ENCODE measurements around the gene EVI5.
A peak's percentile ranks its signal among the peaks of the same experiment; 100 is the strongest.
"Not testable (repeated sequence)": the region's sequence is repeated elsewhere in the genome, so short reads cannot be mapped to it uniquely, and the experiment has no call there.

EVI5 gene

DNA sequence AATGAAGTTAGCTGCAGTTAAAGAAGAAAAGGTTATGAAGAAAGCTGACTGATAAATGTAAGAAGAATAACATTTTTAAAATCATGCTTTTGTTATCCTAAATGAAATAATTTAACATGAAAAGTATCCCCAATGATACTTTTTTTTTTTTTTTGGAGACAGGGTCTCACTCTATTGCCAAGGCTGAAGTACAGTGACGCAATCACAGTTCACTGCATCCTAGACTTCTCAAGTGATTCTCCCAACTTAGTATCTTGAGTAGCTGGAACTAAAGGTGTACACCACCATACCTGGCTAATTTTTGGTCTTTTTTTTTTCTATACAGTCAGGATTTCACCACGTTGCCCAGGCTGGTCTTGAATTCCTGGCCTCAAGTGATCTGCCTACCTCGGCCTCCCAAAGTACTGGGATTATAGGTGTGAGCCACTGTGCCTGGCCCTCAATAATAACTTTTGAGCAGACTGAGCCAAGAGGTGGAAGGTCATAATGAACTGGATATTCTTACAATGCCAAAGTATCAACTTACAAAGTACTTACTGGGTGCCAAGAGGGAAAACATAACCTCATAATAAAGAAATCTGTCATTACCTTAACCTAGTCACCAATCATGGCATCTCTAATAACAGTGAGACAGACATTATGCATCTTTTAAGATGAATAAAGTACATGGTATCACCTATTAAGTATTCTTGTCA is 94.5 kb downstream of the EVI5 start:
- DNase-seq (ENCODE audit: low read depth), result no peak

GRCh38 chr1:92679980-92680379 is 104.9 kb downstream of the EVI5 start:
- no peak for DNase-seq (ENCODE audit: low read depth)

GRCh38 chr1:92663775-92664174 is 121.1 kb downstream of the EVI5 start:
- no peak for DNase-seq (ENCODE audit: low read depth)

- no peak for DNase-seq (ENCODE audit: low read depth)
These were observed 122.9 kb downstream of the EVI5 start for GRCh38 chr1:92662048-92662447.

DNA sequence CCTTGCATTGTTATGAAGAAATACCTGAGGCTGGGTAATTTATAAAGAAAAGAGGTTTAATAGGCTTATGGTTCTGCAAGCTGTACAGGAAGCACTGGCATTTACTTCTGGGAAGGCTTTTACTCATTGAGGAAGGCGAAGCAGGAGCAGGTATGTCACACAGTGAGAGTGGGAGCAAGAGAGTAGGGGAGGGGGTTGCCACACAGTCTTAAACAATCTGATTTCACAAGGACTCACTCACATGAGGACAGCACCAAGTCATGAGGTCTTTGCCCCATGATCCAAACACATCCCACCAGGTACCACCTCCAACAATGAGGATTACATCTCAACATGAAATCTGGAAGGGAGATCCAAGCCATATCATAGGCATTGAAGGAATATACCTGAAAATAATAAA is 127.2 kb downstream of the EVI5 start:
- no peak for DNase-seq (ENCODE audit: low read depth)

DNA sequence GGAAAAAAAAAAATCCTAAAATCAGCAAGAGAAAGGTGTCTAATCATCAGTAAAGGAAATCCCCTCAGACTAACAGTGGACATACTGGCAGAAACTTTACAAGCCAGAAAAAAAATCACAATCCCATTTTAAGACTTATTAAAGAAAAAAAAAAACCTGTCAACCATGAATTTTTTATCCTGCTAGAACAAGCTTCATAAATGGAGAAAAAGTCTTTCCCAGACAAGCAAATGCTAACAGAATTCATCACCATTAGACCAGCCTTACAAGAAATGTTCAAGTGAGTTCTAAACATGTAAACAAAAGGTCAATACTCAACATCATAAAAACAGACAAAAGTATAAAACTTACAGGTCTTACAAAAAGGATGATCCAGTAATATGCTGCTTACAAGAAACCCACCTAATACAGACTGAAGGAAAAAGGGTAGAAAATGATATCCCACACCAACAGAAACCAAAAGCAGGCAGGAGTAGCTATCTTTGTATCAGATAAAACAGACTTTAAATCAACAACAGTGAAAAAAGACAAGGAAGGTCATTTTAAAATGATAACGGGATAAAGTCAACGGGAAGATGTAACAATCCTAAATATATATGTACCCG is 129.6 kb downstream of the EVI5 start:
- no peak for DNase-seq (ENCODE audit: low read depth)

- DNase-seq (ENCODE audit: low read depth), result no peak
These were observed 131.1 kb downstream of the EVI5 start for GRCh38 chr1:92653605-92654381.

GRCh38 chr1:92640686-92641085 is 144.2 kb downstream of the EVI5 start:
- not testable (repeated sequence) for DNase-seq (ENCODE audit: low read depth)

- no peak for DNase-seq (ENCODE audit: low read depth)
These were observed 146.4 kb downstream of the EVI5 start for GRCh38 chr1:92638498-92638897.

- DNase-seq (ENCODE audit: low read depth), result not testable (repeated sequence)
These were observed 149.7 kb downstream of the EVI5 start for GRCh38 chr1:92635203-92635602.

DNA sequence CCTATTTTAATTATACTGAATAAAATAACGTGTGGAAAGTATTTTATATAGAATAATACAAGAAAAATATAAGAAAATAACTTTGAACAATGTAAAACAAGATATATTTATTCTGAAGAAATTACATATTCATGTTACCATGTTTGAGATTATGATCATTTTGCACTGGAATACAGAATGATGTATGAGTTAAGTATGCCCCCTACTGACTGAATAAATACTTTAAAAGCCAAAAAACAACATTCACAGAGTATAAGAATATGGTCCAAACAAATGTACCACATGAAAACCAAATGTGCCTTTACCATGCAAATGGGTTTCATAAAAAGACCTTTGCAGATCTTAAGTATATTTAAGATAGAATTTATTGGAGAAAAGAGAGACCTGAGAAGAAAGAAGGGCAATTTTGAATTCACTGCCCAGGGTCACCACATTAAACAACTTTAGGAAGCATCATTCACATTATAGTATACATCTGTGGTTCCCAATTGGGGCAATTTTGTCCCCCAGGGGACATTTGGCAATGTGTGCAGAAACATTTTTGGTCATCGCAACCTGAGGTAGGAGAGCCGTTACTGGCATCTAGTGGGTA is 161.6 kb downstream of the EVI5 start:
- DNase-seq (ENCODE audit: low read depth), result no peak

GRCh38 chr1:92619466-92620189 is 165.3 kb downstream of the EVI5 start:
- no peak for DNase-seq (ENCODE audit: low read depth)

DNA sequence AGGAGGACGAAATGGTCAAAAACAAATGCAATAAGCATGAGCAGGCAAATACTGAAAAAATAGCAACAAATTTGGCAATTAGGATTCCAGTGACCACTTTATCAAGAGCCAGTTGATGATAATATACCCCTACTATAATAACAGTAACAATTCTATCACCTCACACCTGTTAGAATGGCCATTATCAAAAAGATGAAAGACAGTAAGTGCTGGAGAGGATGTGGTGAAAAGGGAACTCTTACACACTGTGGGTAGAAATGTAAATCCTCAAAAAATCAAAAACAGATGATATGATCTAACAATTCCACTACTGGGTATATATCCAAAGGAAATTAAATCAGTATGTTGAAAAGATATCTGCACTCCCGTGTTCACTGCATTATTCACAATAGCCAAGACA is 183.9 kb downstream of the EVI5 start:
- no peak for DNase-seq (ENCODE audit: low read depth)

DNA sequence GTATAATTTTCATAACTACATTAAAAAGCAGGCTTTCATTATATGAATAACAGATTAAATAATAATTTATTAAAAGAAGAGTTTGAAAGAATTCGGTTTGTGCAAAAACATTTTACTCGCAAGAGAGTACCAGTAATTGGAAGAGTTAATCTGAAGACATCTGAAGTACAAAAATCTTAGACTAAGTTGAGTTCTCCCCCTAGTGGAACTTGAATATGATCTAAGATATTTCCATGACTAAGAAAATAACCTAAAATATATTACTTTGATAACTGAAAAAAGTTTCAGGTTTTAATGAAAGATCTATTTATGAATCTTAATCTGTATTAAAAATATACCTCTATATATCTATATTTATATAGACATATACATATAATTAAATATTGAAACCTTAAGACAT is 185.7 kb downstream of the EVI5 start:
- peak; percentile 26 for DNase-seq (ENCODE audit: low read depth)

DNA sequence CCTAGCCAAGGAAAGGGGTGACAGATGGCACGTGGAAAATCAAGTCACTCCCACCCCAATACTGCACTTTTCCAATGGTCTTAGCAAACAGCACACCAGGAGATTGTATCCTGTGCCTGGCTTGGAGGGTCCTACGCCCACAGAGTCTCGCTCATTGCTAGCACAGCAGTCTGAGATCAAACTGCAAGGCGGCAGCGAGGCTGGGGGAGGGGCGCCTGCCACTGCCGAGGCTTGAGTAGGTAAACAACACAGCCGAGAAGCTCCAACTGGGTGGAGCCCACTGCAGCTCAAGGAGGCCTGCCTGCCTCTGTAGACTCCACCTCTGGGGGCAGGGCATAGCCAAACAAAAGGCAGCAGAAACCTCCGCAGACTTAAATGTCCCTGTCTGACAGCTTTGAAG is 195.5 kb downstream of the EVI5 start:
- not testable (repeated sequence) for DNase-seq (ENCODE audit: low read depth)

- DNase-seq (ENCODE audit: low read depth), result no peak
These were observed 197.5 kb downstream of the EVI5 start for GRCh38 chr1:92587445-92587844.

GRCh38 chr1:92585831-92586230 is 199.1 kb downstream of the EVI5 start:
- no peak for DNase-seq (ENCODE audit: low read depth)

- not testable (repeated sequence) for DNase-seq (ENCODE audit: low read depth)
These were observed 200.1 kb downstream of the EVI5 start for GRCh38 chr1:92584810-92585209.

GRCh38 chr1:92583821-92584760 is 200.8 kb downstream of the EVI5 start:
- peak; percentile 25 for DNase-seq (ENCODE audit: low read depth)

DNA sequence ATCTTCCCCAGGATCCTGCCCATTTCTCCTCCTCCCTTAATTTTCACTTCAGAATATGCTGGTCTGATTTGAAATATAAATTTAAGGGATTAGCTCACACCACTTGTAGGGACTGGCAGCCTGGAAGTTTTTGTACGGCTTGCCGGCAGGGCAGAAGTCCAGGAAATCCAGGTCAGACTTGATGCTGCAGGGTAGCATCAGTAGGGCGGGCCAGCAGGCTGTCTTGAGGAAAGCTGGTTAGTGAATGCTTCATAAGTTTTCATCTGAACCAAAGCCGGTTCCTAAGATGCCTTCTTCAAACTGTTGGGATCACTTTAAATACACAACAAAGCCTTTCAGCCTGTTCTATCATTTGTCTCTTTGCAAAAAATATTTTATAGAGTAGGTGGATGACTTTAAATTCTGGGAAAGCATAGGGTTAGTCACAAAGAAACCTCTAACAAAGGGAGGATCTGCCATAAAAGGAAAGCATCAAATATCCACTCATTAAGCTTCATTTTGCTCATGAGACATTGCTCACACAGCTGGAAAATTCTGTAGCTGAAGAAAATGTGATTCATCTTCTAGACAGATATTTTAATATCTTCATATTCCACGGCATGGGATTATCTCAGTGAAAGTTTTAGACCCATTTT is 207.5 kb downstream of the EVI5 start:
- peak; percentile 36 for DNase-seq (ENCODE audit: low read depth)
